Hepatocyte (in vitro differentiated cells): ENCODE results near the gene RHOH. TPM values are rescaled to one million over a fixed set of nuclear protein-coding genes. Genes with fewer than 3 reads are reported as not detected.

Source experiments
- DNase-seq: peaks from one replicate; pipeline ENCODE4 v3.0.0-alpha.2; 2016; ENCODE audit warnings: low spot score
- H2AFZ ChIP-seq: fragments of 200-600 bp; sonication (generic); 2 replicates; pipeline ENCODE4 v1.6.0; 2016; ENCODE audit warnings: antibody characterized with exemption, mild to moderate bottlenecking
- H3K27ac ChIP-seq: fragments of 200-600 bp; sonication (generic); 2 replicates; pipeline ENCODE4 v1.5.1; 2016; ENCODE audit warnings: mild to moderate bottlenecking
- H3K27me3 ChIP-seq: fragments of 200-600 bp; sonication (generic); 2 replicates; pipeline ENCODE4 v1.6.1; 2016
- H3K36me3 ChIP-seq: fragments of 200-600 bp; sonication (generic); replicated peaks from 2 replicates; pipeline ENCODE4 v1.5.1; 2016; ENCODE audit warnings: low read depth; ENCODE audit not compliant: insufficient read depth
- H3K4me1 ChIP-seq: fragments of 200-600 bp; sonication (generic); 2 replicates; pipeline ENCODE4 v1.5.1; 2016; ENCODE audit warnings: mild to moderate bottlenecking, moderate library complexity; ENCODE audit not compliant: insufficient read depth
- H3K4me2 ChIP-seq: fragments of 200-600 bp; sonication (generic); 2 replicates; pipeline ENCODE4 v1.6.0; 2016
- H3K4me3 ChIP-seq: fragments of 200-600 bp; sonication (generic); 2 replicates; pipeline ENCODE4 v1.5.1; 2016; ENCODE audit warnings: mild to moderate bottlenecking
- H3K79me2 ChIP-seq: fragments of 200-600 bp; sonication (generic); 2 replicates; pipeline ENCODE4 v1.6.0; 2017; ENCODE audit warnings: mild to moderate bottlenecking
- H3K9me2 ChIP-seq: fragments of 200-600 bp; sonication (generic); replicated peaks from 2 replicates; pipeline ENCODE4 v1.6.0; 2017; ENCODE audit warnings: mild to moderate bottlenecking; ENCODE audit not compliant: insufficient read depth
- H3K9me3 ChIP-seq: fragments of 200-600 bp; sonication (generic); 2 replicates; pipeline ENCODE4 v1.5.1; 2016; ENCODE audit warnings: low read depth, mild to moderate bottlenecking
- H4K20me1 ChIP-seq: fragments of 200-600 bp; sonication (generic); 2 replicates; pipeline ENCODE4 v1.6.0; 2016; ENCODE audit warnings: mild to moderate bottlenecking; ENCODE audit not compliant: insufficient read depth, poor library complexity, severe bottlenecking
- EZH2 ChIP-seq: fragments of 200-600 bp; sonication (generic); IDR thresholded peaks from 2 replicates; pipeline ENCODE4 v1.6.1; 2016; ENCODE audit warnings: antibody characterized with exemption, mild to moderate bottlenecking, borderline replicate concordance
- EZH2phosphoT487 ChIP-seq: fragments of 200-600 bp; sonication (generic); IDR thresholded peaks from one replicate; pipeline ENCODE4 v1.6.1; 2018; ENCODE audit warnings: antibody characterized with exemption, mild to moderate bottlenecking, low read depth, moderate library complexity; ENCODE audit not compliant: unreplicated experiment, severe bottlenecking
- WGBS: methylation state at CpG from one replicate; pipeline ENCODE4 v1.1.6; 2016; ENCODE audit warnings: low lambda C conversion rate; ENCODE audit errors: missing lambda C conversion rate; 5-methylcytosine and 5-hydroxymethylcytosine counted together
- polyA plus RNA-seq: library from polyadenylated mRNA; unstranded; fragments of >200 nt; fragmentation: Nextera tagmentation; extraction: Ambion mirVana; gene quantifications from 2 replicates; pipeline ENCODE4 v1.2.1, GENCODE V29; 2016
- total RNA-seq: library from RNA; depleted of rRNA; stranded (reverse); fragments of >200 nt; gene quantifications from 2 replicates; pipeline ENCODE4 v1.2.3, GENCODE V29; 2014
- TF ChIP-seq, protein P1 (sequence below): fragments of 200-600 bp; sonication (generic); IDR thresholded peaks from 2 replicates; pipeline ENCODE4 v1.5.1; 2016; ENCODE audit warnings: antibody characterized with exemption, mild to moderate bottlenecking; ENCODE audit not compliant: poor library complexity

Gene RHOH
- total and polyA plus RNA-seq, 2 experiments from 2014 or later: not detected

DNA sequence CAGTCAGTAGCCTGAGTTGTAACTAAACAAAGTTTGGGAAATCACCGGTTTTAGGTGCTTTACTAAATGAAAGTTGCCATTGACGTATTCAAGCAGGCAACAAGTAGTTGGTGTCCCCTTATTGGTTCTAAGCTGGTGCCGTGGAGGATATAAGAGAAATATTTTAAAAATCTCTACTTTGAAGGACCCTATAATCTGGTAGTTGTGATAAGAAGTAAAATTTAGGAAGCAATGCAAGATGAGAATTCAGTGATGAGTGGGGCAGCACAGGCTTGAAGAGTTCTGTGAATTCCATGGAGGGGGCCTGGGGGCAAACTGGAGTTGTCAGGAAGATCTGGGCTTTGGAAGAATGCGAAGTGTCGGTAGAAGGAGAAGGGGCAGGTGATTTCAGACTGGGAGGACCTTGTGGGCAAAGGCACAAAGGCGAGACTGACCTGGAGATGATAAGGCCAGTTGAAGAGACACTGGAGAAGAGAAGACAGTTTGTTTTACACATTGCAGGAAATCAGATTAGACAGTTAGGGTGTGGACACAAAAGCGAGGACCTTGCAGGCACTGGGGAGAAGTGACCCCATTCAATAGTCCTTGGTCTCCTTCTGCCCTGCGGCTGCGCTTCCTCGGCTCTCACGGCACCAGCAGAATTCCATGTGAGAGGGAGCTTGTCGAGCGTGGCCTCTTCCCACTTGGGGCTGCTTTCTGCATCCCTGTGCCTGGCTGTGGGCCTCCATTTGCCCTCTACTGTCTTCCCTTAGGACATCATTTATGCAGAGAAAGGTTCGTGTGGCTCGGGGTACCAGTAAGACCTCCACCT is 1.3 kb downstream of the RHOH start:
- no peak for DNase-seq
- Histone ChIP-seq H3K27ac (no peak overlapping the region), H4K20me1 (no peaks in the 10 kb centered on the region), H2AFZ (no peak overlapping the region), H3K36me3 (no peaks in the 10 kb centered on the region), H3K4me2 (no peak overlapping the region), H3K27me3 (no peaks in the 10 kb centered on the region), H3K9me2 (no peaks in the 10 kb centered on the region), H3K9me3 (no peaks in the 10 kb centered on the region), H3K79me2 (no peaks in the 10 kb centered on the region), H3K4me3 (no peak overlapping the region), H3K4me1 (peaks cover 15% of the 10 kb centered on the region)
- 74% methylated on average over 15 of the region's 15 CpGs for WGBS
- TF ChIP-seq, protein P1, sequence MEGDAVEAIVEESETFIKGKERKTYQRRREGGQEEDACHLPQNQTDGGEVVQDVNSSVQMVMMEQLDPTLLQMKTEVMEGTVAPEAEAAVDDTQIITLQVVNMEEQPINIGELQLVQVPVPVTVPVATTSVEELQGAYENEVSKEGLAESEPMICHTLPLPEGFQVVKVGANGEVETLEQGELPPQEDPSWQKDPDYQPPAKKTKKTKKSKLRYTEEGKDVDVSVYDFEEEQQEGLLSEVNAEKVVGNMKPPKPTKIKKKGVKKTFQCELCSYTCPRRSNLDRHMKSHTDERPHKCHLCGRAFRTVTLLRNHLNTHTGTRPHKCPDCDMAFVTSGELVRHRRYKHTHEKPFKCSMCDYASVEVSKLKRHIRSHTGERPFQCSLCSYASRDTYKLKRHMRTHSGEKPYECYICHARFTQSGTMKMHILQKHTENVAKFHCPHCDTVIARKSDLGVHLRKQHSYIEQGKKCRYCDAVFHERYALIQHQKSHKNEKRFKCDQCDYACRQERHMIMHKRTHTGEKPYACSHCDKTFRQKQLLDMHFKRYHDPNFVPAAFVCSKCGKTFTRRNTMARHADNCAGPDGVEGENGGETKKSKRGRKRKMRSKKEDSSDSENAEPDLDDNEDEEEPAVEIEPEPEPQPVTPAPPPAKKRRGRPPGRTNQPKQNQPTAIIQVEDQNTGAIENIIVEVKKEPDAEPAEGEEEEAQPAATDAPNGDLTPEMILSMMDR: no peak
- TF ChIP-seq EZH2phosphoT487: no peak
- TF ChIP-seq EZH2: no peak

DNA sequence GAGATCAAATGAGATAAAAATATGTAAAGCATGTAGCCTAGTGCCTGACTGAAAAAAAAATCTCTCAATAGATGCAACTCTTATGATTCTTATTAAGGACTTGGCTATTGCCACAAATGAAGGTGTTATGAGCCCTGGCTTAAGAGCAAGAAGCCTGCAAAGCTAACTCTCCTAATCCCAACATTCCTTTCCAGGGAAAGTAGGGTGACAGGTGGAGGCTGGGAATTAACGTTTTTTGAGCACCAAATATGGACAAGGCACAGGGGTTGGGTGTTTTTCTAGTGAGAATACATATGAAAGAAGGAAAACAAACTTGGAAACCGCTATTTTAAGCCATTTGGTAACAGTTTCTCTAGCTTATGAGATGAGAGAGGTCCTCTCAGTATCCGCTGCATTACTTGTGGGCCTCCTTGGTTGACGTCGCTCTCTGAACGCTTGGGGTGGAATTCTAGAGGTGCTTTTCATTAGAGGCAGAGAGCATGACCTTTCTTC is 2.4 kb downstream of the RHOH start:
- Histone ChIP-seq H3K79me2 (no peaks in the 10 kb centered on the region), H3K27ac (no peak overlapping the region), H3K27me3 (no peaks in the 10 kb centered on the region), H3K9me3 (no peaks in the 10 kb centered on the region), H3K9me2 (no peaks in the 10 kb centered on the region), H3K4me1 (peaks cover 14% of the 10 kb centered on the region), H2AFZ (no peak overlapping the region), H3K4me3 (no peak overlapping the region), H3K36me3 (no peaks in the 10 kb centered on the region), H3K4me2 (no peak overlapping the region), H4K20me1 (no peaks in the 10 kb centered on the region)
- 85% methylated on average over 6 of the region's 6 CpGs for WGBS
- TF ChIP-seq, protein P1: no peak
- TF ChIP-seq EZH2 (no peak), EZH2phosphoT487 (no peak)
- no peak for DNase-seq

DNA sequence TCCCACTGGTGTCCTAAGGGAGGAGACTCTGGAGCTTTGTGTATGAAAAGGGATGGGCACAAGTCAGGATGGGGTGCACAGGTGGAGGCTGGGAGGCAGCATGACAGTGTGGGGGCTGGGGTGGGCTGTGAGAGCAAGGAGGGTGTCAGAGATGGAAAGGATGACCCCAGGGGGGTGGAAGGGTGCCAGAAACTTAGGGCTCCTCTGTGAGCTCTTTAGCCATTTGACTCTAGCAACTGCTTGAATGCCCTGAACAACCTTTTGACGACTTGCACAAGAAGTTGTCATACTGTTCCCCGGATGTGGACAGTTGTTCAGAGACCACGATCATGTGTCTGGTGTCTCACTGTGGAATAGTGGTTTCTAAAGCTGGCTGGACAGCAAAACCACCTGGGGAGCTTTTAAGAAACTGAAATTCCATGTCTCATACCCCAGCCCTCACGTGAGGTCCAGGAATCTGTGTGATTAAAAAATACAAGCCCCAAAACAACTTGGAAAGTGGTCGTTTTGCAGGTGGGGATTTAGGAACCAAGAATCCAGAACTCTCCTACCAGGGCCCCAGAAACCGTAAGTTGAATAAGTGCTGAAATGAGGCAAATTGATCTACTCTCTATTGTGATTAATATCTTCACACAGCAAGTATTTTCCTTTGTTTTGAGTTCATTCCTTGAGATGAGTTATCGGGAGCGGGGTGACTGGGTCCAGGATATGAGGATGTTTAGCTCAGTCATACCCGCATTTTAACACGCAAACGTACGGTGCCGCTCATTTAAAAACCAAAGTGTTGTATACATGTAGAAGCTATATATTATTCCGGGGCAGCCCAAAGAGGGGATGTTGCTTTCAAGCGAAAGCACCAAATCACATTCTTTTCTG is 3.4 kb downstream of the RHOH start:
- Histone ChIP-seq H3K27me3 (no peaks in the 10 kb centered on the region), H3K9me3 (no peaks in the 10 kb centered on the region), H3K36me3 (no peaks in the 10 kb centered on the region), H3K27ac (peak overlapping the region; percentile 33), H3K79me2 (no peaks in the 10 kb centered on the region), H4K20me1 (no peaks in the 10 kb centered on the region), H3K4me1 (peaks cover 7% of the 10 kb centered on the region), H3K4me2 (peak overlapping the region; percentile 17), H3K9me2 (no peaks in the 10 kb centered on the region), H2AFZ (no peak overlapping the region), H3K4me3 (no peak overlapping the region)
- no peak for DNase-seq
- TF ChIP-seq, protein P1: no peak
- TF ChIP-seq EZH2 (no peak), EZH2phosphoT487 (no peak)
- WGBS: 81% methylated on average over 15 of the region's 15 CpGs
